ENCODE data around the gene NTRK2.

The NTRK2 gene

DNA sequence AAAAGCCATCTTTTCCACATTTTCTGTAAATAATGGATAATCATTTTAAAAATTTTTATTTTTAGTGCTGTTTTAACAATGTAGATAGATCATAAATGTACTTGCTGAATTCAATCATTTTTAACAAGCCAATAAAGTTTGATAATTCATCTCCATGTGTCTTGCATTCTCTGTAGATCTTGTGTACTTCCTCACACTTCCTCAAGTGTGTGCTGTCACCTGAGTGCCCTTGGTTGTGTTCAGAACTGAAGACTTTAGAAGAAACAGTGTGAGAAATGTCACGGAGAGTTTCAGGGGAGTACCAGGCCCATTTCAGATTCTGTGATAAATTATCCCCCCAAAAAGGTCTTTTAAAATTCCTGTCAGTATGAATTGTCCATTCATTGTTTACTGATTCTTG is 146.0 kb downstream of the NTRK2 start:
- no peak for DNase-seq (ENCODE audit: low spot score in 2 of 2)
- Mint-ChIP-seq H3K4me1 (no peaks in the 10 kb centered on the region), H3K27me3 (no peaks in the 10 kb centered on the region), H3K36me3 (no peaks in the 10 kb centered on the region), H3K9me3 (no peaks in the 10 kb centered on the region), H3K4me3 (no peak overlapping the region), H3K27ac (no peak overlapping the region)
- ATAC-seq (ENCODE audit: low read depth) = no peak

DNA sequence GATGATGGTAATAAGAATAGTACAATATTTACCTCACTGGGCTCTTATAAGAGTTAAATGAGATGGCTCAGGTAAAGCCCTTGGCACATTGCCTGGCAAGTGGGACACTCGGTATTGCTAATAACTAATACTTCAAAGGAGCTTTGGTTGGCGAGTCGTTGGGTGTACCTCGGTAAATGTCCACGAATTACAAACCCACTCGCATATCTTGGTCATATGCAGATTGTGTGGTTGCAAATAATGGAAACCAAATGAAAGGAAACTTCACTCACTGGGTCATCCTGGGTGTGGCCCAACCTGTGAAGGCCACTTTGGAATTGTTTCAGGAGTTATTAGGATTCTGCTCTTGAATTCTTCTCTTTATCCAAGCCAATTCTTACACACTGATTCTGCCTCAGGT is 147.5 kb downstream of the NTRK2 start:
- ATAC-seq (ENCODE audit: low read depth) (no peak), DNase-seq (ENCODE audit: low spot score in 2 of 2) (no peak)
- Mint-ChIP-seq H3K27me3 (no peaks in the 10 kb centered on the region), H3K36me3 (no peaks in the 10 kb centered on the region), H3K4me3 (no peak overlapping the region), H3K27ac (no peak overlapping the region), H3K9me3 (no peaks in the 10 kb centered on the region), H3K4me1 (no peaks in the 10 kb centered on the region)

DNA sequence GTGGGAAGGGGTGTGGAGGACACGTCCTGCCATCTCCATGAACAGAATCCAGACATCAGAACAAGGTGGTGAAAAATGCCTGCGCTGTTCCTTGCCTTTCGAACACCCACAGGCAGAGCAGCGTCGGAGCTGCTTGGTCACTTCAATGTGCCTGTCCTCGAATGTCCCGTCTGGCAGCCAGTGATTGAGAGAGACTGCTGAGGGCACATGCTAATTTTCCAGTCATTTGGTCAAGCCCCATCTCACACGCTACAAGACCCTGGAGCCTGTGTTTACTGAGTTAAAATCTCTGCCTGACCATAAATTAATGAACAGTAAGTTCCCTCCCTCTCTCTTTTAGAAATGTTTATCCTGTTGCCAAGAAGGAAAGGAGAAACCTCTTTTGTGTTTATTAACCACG is 149.3 kb downstream of the NTRK2 start:
- DNase-seq (ENCODE audit: low spot score in 2 of 2) = no peak
- H3K9me3 Mint-ChIP-seq = no peaks in the 10 kb centered on the region
- H3K27ac Mint-ChIP-seq = no peak overlapping the region
- no peaks in the 10 kb centered on the region for H3K4me1 Mint-ChIP-seq
- no peaks in the 10 kb centered on the region for H3K27me3 Mint-ChIP-seq
- H3K36me3 Mint-ChIP-seq = no peaks in the 10 kb centered on the region
- H3K4me3 Mint-ChIP-seq = no peak overlapping the region
- no peak for ATAC-seq (ENCODE audit: low read depth)

DNA sequence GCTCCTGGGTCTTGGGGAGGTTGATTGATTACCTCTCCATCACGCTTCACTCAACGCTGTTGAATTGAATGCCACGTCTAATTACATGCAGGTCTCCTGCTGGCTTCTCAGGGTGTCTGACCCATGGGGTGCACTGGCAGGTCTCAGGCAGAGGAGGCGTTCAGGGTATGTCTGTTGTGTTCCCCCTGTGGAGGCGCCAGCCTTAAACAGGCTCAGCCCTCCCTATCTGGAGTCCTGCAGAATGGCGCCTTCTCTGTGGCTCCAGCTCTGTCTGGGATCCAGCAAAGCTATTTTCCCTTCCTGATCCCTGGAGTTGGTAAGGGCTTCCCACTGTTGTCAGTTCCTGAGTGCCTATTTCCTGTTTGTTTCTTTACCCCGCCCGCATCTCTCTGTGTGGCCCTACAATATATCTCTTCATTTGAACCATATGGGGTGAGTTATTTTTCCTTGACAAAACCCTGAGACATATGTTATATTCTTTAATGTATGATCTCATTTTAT is 150.0 kb downstream of the NTRK2 start:
- no peak overlapping the region for H3K27ac Mint-ChIP-seq
- H3K36me3 Mint-ChIP-seq = no peaks in the 10 kb centered on the region
- H3K4me1 Mint-ChIP-seq = no peaks in the 10 kb centered on the region
- H3K4me3 Mint-ChIP-seq = no peak overlapping the region
- ATAC-seq (ENCODE audit: low read depth) (no peak), DNase-seq (ENCODE audit: low spot score in 2 of 2) (no peak)
- no peaks in the 10 kb centered on the region for H3K27me3 Mint-ChIP-seq
- H3K9me3 Mint-ChIP-seq = no peaks in the 10 kb centered on the region

DNA sequence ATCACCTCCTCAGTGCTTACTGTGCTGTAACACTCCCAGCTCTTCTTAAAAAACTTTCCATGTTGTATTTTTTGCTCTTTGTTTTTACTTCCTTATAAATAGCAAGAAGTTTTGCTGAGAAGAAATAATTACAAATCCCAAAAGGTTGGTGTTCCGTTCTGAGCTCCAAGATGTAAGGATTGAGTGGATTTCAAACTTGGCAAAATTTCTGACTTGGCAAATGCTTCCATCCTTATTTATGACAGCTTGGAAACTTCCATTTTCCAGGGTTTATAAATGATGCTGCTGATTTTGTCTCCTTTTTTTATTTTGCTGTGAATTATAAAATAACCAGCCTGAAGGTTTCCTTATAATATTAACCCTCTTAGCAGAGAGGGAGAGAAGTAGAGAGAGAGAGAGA is 151.9 kb downstream of the NTRK2 start:
- no peaks in the 10 kb centered on the region for H3K4me1 Mint-ChIP-seq
- H3K9me3 Mint-ChIP-seq = no peaks in the 10 kb centered on the region
- DNase-seq (ENCODE audit: low spot score in 2 of 2) = no peak
- ATAC-seq (ENCODE audit: low read depth) = no peak
- no peak overlapping the region for H3K4me3 Mint-ChIP-seq
- no peaks in the 10 kb centered on the region for H3K36me3 Mint-ChIP-seq
- no peak overlapping the region for H3K27ac Mint-ChIP-seq
- no peaks in the 10 kb centered on the region for H3K27me3 Mint-ChIP-seq

DNA sequence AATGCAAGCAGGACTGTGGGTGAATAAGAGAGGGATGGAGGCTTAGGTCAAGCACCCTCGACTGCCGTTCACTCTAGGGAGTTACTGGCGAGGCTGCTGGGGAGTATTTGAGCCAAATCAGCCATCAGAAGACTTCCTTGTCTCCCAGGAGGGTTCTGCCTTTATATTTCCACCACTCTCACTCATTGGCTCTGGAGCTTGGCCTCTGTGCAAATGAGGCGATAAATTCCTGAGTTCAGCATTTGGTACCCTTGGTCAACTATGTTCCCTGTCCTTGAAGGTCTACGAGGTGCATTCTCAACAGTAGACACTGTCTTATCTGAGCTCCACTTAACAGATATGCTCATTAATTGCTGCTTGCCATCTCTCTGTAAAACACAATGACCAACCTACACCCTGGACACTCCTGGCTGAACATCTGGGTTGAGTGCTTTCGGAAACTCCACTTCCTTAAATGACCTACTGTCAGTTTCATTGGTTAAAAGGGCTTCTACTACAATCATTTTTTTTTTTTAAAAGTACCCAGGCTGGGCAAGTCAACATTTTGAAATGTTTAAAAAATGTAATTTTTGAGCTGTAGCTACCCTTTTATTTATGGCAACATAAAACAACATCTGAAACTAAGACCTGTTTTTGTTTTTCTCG is 153.2 kb downstream of the NTRK2 start:
- no peaks in the 10 kb centered on the region for H3K4me1 Mint-ChIP-seq
- ATAC-seq (ENCODE audit: low read depth) = no peak
- H3K4me3 Mint-ChIP-seq = no peak overlapping the region
- no peaks in the 10 kb centered on the region for H3K9me3 Mint-ChIP-seq
- H3K36me3 Mint-ChIP-seq = no peaks in the 10 kb centered on the region
- H3K27ac Mint-ChIP-seq = no peak overlapping the region
- no peaks in the 10 kb centered on the region for H3K27me3 Mint-ChIP-seq
- no peak for DNase-seq (ENCODE audit: low spot score in 2 of 2)

DNA sequence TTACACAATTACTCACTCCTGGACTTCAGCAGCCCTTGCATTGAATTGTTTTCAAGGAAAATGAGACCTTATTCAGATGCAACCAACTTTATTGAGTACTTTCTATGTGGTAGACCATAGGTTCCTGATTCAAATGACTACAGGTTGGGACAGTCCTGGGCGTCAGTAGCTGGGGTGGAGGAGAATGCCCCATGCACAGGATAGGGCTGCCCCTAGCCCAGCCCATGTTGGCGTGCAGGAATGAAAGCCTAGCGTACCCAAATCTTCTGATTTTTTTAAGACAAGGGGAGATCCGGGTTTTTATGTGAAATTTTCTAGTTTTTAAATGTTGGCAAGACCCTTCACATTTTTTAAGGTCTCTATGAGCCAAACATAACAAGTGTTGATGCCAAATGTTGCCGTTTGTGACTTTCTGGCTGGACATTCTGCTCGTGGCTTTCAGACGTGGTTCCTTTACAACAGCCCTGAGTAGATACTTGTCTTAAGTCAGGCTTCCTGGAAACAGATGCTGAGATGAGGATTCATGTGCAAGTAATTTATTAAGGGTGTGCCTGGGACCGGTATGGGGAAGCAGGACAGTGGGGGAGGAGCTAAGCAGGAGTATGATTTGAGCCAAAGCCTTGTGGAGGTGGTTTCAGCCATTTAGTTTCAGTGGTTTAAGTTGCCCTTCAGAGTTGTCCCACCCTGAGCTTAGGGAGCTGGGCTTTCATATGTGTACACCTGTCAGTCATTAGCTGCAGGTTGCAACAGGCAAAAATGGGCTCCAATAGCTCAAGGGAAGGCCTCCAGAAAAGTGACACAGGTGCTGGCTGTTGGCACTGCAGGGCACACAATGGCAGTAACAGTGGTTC is 154.1 kb downstream of the NTRK2 start:
- ATAC-seq (ENCODE audit: low read depth) = no peak
- H3K4me1 Mint-ChIP-seq = no peaks in the 10 kb centered on the region
- no peaks in the 10 kb centered on the region for H3K27me3 Mint-ChIP-seq

DNA sequence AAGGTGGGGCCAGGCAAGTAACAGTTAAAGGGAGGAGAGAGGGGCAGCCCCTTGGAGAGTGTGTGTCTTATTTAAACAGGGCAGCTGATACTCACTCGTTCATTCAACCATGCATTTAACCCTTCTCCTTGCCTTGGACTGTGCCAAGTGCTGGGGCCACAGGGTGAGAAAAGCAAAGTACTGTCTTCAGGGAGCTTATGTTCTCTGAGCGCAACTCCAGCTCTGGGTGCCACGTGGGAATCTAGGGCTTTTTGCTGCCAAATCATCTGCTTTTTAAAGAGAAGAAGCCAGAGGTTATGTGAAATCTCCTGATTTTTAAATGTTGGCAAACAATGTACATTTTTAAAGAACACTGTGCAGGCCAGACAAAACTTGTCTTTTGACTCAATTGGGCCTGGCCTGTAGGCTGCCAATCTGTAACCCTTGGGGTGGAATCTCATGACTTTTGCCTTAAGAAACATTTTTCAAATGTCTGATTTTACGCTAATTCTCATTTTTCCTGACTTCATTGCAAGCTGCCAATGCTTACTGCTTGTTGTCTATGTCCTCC is 157.8 kb downstream of the NTRK2 start:
- H3K4me1 Mint-ChIP-seq = no peaks in the 10 kb centered on the region
- DNase-seq (ENCODE audit: low spot score in 2 of 2) (no peak), ATAC-seq (ENCODE audit: low read depth) (no peak)
- H3K9me3 Mint-ChIP-seq = no peaks in the 10 kb centered on the region
- H3K36me3 Mint-ChIP-seq = no peaks in the 10 kb centered on the region
- H3K27me3 Mint-ChIP-seq = peaks cover 1% of the 10 kb centered on the region
- no peak overlapping the region for H3K27ac Mint-ChIP-seq
- H3K4me3 Mint-ChIP-seq = no peak overlapping the region

More for the DNA sequence above, 154.1 kb downstream of the NTRK2 start:
- no peak for DNase-seq (ENCODE audit: low spot score in 2 of 2)
- Mint-ChIP-seq H3K36me3 (no peaks in the 10 kb centered on the region), H3K27ac (no peak overlapping the region), H3K9me3 (no peaks in the 10 kb centered on the region), H3K4me3 (no peak overlapping the region)

DNA sequence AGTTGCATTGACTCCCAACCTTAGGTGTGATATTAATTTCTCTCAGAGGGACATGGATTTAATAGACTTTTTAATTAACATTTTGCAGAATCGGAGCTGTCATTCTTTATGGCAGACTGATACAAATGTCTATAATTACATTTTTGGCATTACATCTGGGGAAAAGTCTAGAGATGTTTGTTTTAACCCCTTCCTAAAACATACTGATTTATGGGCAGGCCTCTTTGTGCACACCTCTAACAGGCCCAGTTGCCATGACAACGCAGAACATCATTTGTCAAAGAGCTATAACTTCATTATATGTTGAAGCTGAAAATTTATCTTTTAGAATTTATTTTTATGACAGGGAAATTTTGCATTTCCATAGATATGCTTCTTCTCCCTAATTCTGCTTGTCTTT is 158.5 kb downstream of the NTRK2 start:
- H3K4me1 Mint-ChIP-seq = no peaks in the 10 kb centered on the region
- ATAC-seq (ENCODE audit: low read depth) (no peak), DNase-seq (ENCODE audit: low spot score in 2 of 2) (no peak)
- H3K27ac Mint-ChIP-seq = no peak overlapping the region
- no peaks in the 10 kb centered on the region for H3K9me3 Mint-ChIP-seq
- peaks cover 1% of the 10 kb centered on the region for H3K27me3 Mint-ChIP-seq
- H3K36me3 Mint-ChIP-seq = no peaks in the 10 kb centered on the region
- H3K4me3 Mint-ChIP-seq = no peak overlapping the region

DNA sequence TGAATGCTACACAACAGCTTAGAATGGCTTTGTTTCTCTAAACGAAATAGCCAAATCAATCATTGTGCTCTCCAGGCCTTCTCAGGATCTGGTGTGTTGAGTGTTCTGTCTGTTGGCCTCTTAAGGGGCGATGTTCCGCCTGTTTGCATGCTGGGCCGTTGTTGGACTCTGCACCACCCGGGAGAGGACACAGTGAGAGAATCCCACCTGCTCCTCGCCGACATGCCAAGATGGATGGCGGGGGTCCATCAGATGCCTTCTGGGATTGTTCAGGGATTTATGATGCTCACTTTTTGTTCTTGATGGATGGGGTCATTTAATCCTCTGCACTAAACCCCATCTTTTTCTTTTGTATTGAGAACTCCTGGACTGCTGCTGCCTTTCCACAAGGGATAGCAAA is 159.9 kb downstream of the NTRK2 start:
- Mint-ChIP-seq H3K9me3 (no peaks in the 10 kb centered on the region), H3K27ac (no peak overlapping the region), H3K27me3 (peaks cover 2% of the 10 kb centered on the region), H3K36me3 (no peaks in the 10 kb centered on the region), H3K4me3 (no peak overlapping the region), H3K4me1 (no peaks in the 10 kb centered on the region)
- DNase-seq (ENCODE audit: low spot score in 2 of 2) = no peak
- ATAC-seq (ENCODE audit: low read depth) = no peak

DNA sequence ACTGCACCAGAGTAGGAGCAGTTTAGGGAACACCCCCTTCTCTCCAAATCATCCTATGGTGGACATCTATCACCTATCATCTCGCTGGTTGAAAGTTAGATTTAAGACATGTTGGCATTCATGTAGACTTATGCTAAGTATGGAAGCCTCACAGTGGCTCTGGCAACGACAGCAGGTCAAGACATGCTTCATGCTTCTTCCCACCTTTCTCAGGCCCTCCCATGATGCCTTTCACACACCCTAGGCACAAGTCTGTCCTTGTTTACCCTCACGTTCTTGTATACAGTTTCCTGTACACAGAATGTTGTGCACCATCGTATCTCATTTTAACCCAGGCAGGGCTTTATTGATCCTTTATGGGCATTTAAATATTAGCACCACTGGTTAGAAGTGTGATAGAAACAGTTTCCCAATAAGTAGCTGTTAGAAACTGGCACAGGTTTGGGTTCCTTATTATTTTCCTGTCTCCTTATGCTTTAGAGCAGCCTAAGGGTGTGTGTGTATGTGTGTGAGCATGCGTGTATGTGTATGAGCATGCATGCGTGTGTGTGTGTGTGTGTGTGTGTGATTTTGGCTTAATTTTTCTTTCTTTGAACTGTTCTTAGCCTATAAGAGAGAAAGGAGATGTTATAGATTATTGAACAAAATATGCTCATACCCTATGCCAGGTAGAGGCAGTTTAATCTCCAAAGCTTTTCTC is 160.6 kb downstream of the NTRK2 start:
- no peak overlapping the region for H3K4me3 Mint-ChIP-seq
- peaks cover 3% of the 10 kb centered on the region for H3K27me3 Mint-ChIP-seq
- no peaks in the 10 kb centered on the region for H3K9me3 Mint-ChIP-seq
- no peak overlapping the region for H3K27ac Mint-ChIP-seq
- ATAC-seq (ENCODE audit: low read depth) (no peak), DNase-seq (ENCODE audit: low spot score in 2 of 2) (no peak)
- no peaks in the 10 kb centered on the region for H3K36me3 Mint-ChIP-seq
- no peaks in the 10 kb centered on the region for H3K4me1 Mint-ChIP-seq

DNA sequence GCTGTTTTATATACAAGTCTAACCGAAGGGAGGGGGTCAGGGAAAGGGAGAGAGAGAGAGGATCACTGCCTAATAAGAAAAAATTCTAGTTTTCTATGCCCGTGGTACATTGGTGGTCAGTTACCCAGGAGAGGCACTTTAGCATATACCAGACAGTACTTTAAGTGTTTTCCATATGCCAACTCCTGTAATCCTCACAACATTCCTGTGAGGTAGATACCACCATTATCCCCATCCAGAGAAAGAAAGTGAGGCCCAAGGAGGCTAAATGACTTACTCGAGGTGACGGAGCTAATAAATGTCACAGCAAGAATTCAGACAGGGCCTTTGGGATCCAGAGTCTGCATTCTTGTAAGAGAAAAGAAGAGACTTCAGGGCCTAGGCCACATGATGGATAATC is 161.8 kb downstream of the NTRK2 start:
- Mint-ChIP-seq H3K9me3 (no peaks in the 10 kb centered on the region), H3K36me3 (no peaks in the 10 kb centered on the region), H3K27me3 (peaks cover 3% of the 10 kb centered on the region), H3K27ac (no peak overlapping the region), H3K4me3 (no peak overlapping the region), H3K4me1 (no peaks in the 10 kb centered on the region)
- DNase-seq (ENCODE audit: low spot score in 2 of 2) (no peak), ATAC-seq (ENCODE audit: low read depth) (no peak)

DNA sequence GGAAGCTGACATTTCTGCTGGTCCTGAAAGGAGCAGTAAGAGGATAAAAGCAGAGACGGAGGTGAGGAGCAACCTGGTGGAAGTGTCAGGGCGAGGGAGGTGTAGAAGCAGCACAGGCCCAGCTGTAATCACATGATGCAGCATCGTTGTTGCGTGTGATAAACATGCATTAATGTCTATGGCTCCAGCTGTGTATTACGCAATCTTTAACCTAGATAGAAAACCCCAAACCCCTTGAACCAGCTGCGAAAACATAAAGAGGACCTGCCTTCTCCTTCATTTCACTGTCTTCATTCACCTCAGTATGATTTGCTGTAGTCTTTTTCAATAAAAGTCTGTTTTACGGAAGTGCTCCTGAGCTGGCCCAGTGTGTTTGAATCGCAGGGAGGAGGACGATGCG is 162.9 kb downstream of the NTRK2 start:
- H3K4me1 Mint-ChIP-seq = no peaks in the 10 kb centered on the region
- H3K27me3 Mint-ChIP-seq = peaks cover 3% of the 10 kb centered on the region
- H3K4me3 Mint-ChIP-seq = no peak overlapping the region
- ATAC-seq (ENCODE audit: low read depth) (no peak), DNase-seq (ENCODE audit: low spot score in 2 of 2) (no peak)
- no peaks in the 10 kb centered on the region for H3K9me3 Mint-ChIP-seq
- no peak overlapping the region for H3K27ac Mint-ChIP-seq
- H3K36me3 Mint-ChIP-seq = no peaks in the 10 kb centered on the region

DNA sequence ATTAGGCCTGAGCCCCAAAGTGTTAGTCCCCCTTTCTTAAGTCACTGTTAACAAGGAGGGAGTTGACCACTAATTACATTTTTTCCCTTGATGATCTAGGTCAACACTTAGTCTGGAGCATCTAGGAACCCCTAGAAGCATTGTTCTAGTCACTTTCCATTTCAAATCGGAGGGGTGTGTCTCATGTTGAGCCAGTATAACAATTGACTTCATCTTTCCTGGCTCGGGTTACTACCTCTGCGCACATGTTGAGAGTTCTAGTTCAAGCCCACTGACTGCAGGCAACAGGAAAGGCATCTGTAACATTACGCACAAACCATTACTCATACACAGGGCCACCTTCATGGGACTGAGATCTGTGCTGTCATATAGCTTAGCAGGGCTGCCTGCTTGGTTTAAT is 164.9 kb downstream of the NTRK2 start:
- Mint-ChIP-seq H3K36me3 (no peaks in the 10 kb centered on the region), H3K27ac (no peak overlapping the region), H3K4me1 (no peaks in the 10 kb centered on the region), H3K4me3 (no peak overlapping the region), H3K9me3 (no peaks in the 10 kb centered on the region), H3K27me3 (peaks cover 3% of the 10 kb centered on the region)
- ATAC-seq (ENCODE audit: low read depth) (no peak), DNase-seq (ENCODE audit: low spot score in 2 of 2) (no peak)
